Activated CD4-positive, CD25-positive, alpha-beta regulatory T cell treated with anti-CD3 and anti-CD28 coated beads, Interleukin-2, amount 50 U/mL, for 16 hours (primary cell): ENCODE data around the gene KSR1.

Source experiments
- DNase-seq: peaks from one replicate; pipeline ENCODE4 v3.0.0-alpha.2; 2020; ENCODE audit warnings: low read depth, low spot score

The KSR1 gene

DNA sequence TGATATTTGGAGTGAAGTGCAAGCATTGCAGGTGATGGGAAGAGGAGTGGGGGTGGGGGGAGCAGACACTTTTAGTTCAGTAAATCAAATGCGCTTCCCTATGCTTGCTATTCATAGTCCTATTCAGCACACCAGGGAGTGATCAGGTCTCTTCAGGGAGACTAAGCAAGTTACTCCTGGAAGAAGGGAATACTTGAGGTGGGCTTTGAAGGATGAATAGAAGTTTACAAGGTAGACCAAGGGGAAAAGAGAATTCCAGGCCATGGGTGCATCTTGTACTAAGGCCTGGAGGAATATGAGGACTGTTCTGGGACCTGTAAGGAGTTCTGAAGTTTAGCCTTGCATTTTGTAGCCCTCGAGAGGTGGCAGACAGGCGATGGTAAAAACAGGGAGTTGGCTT lies 134.6 kb downstream of the KSR1 start:
- no peak for DNase-seq

DNA sequence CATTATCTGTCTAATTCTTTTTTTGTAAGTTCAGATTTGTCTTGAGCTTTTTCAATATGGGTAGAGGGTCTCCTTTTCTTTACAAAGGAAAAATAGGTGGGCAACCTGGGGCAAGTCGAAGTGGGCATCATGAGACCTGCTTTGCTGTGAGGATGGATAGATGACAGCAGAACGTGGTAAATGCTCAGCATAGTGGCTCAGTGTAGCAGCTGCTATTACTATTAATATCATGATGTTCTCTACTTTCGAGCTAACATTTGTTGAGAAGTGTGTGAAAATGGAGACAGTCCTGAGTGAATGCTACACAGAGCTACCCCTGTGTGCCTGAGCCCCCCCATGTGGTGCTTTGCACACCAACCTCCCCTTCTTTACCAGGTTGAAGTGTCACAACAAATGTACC lies 135.7 kb downstream of the KSR1 start:
- no peak for DNase-seq

- no peak for DNase-seq
These were observed 137.1 kb downstream of the KSR1 start for GRCh38 chr17:27593232-27593856.

GRCh38 chr17:27593857-27594255 lies 137.6 kb downstream of the KSR1 start:
- no peak for DNase-seq

DNA sequence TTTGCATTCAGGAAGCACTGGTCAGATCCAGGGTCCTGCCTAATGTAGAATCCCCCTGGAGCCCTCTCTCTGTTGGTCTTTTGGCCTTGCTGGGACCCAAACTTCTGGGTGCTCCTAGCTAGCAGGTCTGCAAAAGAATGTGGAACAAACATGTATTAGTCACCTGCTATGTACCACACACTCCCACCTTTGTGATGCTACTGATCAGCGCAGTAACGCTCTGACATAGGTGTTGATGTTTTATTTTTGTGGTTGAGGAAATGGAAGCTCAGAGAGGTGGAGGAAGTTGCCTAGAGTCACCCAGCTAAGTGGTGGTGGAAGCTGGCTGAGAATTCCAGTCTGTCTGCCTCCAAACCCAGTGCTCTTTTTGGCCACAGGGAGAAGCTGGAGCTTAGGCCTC lies 139.0 kb downstream of the KSR1 start:
- no peak for DNase-seq

GRCh38 chr17:27596096-27596495 lies 139.8 kb downstream of the KSR1 start:
- no peak for DNase-seq

- no peak for DNase-seq
These were observed 140.4 kb downstream of the KSR1 start for GRCh38 chr17:27596566-27597187.

- no peak for DNase-seq
These were observed 140.9 kb downstream of the KSR1 start for GRCh38 chr17:27597188-27597580.

DNA sequence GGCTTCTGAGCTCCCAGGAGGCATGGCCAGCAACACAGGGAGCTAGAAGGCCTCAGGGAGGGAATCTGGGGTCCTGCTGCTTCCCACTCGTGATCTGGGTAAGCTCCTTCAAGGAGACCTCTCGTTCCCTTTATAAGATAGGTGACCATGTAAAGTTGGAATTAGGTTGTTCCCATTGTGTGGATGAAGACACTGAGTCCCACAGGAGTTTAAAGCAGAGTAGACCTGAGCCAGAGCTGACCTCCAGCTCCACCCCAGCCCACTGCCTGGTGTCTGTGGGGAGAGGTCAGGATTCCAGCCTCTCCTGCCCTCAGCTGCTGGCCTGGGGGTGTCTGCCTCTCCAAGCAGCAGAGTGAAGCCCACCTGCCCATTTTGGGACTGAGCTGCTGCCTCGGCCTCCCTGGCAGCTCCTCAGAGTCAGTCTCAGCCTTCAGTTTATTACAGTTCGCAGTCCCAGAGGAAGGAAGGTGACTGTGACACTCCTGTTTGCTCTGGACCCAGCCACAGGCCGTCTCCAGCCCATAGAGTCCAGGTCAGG lies 141.6 kb downstream of the KSR1 start:
- DNase-seq = no peak

DNA sequence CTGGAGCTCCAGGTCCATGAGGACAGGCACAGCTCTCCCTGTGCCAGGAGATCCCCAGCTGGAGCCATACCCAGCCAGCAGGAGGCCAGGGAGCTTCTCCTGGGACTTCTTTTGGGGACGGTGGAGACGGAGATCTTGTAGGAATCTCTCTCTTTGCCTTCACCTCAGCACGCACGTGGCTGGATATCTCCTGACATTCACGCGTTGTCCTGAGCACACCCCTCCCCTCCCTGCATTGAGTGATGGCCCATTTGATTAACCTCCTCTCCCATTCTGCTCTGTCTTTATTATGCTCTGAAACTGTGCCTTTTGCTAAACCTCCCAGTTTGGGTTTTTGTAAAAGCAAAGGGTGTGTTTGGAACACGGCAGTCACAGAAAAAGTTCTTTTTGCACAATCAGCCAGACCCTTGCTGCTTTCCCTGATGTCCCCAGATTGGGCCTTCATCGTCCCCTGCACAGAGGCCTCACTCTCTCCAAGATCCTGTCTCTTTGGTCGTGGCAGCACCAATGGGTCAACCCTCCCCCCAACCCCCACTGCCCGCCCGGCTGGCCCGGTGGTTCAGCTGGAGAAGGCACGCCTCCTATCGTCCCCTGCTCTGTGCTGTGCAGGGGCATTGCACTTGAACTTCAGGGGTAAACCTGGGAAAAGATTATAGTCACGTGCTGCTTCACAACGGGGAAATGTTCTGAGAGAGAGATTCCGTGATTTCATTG lies 142.2 kb downstream of the KSR1 start:
- DNase-seq = no peak

DNA sequence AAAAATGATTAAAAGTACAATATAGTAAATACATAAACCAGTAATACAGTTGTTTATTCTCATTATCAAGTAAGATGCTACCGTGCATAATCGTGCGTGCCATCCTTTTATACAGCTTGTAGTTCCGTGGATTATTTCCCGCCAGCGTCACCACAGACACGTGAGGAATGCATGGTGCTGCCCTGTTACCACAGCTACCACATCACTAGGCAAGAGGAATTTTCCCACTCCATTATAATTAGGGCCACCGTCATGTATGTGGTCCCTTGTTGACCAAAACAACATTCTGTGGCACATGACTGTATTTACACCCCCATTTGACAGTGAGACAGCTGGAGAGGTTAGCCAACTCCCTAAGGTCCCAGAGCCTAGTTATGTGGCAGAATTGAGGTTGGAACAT lies 144.2 kb downstream of the KSR1 start:
- DNase-seq = no peak

- DNase-seq = peak; percentile 73
These were observed 145.1 kb downstream of the KSR1 start for GRCh38 chr17:27601069-27601974.

DNA sequence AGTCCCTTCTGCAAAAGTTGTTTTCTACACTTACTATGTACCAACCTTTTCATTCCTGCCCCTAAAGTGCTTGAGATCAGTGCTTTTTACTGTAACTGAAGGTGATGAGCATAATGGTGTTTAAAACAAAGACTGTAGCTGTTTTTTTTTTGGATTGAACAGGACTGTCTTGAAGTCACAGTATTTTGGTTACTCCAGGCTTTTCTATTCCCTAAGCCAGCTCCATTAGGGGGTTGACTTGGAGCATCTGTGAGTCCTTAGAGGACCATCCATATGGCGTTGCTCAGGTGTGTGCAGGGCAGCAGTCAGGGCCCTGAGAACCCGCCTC lies 145.7 kb downstream of the KSR1 start:
- no peak for DNase-seq

DNA sequence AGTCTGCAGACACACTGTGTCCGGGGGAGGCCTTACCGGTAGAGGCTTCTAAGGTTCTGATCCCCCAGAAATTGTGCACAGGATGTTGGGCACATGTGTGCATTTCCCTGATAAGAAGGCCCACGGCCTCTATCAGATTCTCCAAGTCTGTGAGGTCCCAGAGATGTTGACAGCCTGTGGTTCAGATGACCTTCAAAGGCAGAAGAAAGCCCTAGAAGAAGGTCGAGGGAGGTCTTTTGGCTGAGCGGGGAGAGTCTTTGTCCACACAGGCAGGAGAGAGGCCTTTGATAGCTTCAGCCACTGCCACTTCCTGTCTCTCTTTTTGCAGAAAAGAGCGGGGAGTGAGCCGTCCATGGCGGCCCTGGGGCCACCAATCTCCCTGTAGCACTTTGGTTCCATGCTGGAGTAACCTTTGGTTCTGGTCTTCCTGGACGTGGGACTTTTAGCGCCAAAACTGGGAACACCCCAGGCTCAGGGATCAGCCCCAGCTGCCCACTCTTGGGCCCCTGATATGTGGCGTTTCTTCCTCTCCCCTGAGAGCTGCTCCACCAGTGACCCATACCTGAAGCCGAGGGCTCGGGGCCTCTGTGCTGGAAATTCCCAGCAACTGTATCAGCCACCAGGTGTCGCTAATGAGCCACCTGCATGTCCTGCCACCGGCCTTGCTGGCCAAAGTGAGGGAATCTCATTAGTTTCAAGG lies 146.6 kb downstream of the KSR1 start:
- DNase-seq = peak; percentile 31

GRCh38 chr17:27603421-27603770 lies 147.1 kb downstream of the KSR1 start:
- no peak for DNase-seq

GRCh38 chr17:27603880-27604794 lies 147.9 kb downstream of the KSR1 start:
- no peak for DNase-seq

DNA sequence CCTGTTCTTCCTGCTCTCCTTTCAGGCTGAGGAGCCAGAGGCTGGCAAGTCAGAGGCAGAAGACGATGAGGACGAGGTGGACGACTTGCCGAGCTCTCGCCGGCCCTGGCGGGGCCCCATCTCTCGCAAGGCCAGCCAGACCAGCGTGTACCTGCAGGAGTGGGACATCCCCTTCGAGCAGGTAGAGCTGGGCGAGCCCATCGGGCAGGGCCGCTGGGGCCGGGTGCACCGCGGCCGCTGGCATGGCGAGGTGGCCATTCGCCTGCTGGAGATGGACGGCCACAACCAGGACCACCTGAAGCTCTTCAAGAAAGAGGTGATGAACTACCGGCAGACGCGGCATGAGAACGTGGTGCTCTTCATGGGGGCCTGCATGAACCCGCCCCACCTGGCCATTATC lies 149.2 kb downstream of the KSR1 start:
- DNase-seq = no peak

DNA sequence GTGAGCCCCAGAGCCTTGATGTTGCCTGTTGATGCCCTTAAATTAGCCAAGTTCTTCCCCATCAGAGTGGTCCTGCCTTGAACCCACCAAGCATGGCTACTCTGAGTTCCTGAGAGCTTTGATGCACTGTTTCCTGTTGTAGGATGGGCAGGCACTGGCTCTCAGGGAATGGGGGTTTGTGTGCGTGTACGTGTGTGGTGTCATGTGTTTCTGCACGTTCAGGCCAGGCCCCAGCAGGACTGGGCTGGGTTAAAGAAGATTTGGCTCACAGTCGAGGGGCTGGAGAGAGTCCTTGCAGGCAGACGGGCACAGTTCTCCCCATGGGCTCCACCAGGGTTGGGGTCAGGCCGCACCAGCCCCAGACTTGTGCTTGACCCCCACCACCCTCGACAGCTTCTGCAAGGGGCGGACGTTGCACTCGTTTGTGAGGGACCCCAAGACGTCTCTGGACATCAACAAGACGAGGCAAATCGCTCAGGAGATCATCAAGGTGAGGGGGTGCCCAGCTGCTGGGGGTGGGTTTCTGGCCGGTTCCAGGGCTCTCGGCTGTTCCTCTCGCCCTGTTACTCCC lies 151.4 kb downstream of the KSR1 start:
- DNase-seq = no peak

- DNase-seq = no peak
These were observed 152.3 kb downstream of the KSR1 start for GRCh38 chr17:27608328-27609230.
